ENCODE results near the gene KCNMA1. TPM values are rescaled to one million over a fixed set of nuclear protein-coding genes. Genes with fewer than 3 reads are reported as not detected.

KCNMA1 gene
- total RNA-seq, 1 experiment from 2014 or later = 31.3 TPM

DNA sequence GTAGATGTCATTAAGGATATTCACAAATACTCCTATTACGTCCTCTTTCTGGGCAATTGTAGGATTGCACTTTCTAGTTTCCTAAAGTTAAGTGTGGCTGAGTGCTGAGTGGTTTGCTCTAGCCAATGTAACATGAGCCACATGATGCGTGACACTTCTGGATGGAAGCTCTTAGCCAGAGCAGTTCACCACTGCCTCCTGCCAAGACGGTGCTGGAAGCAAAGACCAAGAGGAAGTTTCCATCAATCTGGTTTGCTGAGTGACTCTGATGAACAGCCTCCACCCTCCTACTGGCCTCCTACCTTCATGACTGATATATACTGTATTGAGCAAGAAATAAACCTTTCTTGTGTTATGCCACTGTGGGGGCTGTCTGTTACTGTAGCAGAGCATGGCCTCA lies 318.1 kb downstream of the KCNMA1 start:
- no peak overlapping the region for H2AFZ ChIP-seq (ENCODE audit: low read length)
- peaks cover 40% of the 10 kb centered on the region; the same call in 1 of the 2 replicates for H4K20me1 ChIP-seq (ENCODE audit: insufficient read depth, low read depth, low read length)
- no peaks in the 10 kb centered on the region for H3K27me3 ChIP-seq (ENCODE audit: low read length)
- H3K27ac ChIP-seq (ENCODE audit: low read length) = no peak overlapping the region
- no peaks in the 10 kb centered on the region for H3K36me3 ChIP-seq (ENCODE audit: insufficient read depth, low read length)
- H3K9me3 ChIP-seq (ENCODE audit: low read length) = no peaks in the 10 kb centered on the region
- no peaks in the 10 kb centered on the region for H3K9me2 ChIP-seq (replicated peaks; ENCODE audit: insufficient read depth, low read length)
- H3K4me2 ChIP-seq (ENCODE audit: low read depth, low read length, poor library complexity, severe bottlenecking) = no peak overlapping the region
- H3K4me3 ChIP-seq (ENCODE audit: low read length) = no peak overlapping the region
- H3K79me2 ChIP-seq (ENCODE audit: low read length) = no peaks in the 10 kb centered on the region
- H3K4me1 ChIP-seq (ENCODE audit: low read length) = no peaks in the 10 kb centered on the region
- DNase-seq = no peak
- no peak overlapping the region for H3K9ac ChIP-seq (ENCODE audit: low read length)

DNA sequence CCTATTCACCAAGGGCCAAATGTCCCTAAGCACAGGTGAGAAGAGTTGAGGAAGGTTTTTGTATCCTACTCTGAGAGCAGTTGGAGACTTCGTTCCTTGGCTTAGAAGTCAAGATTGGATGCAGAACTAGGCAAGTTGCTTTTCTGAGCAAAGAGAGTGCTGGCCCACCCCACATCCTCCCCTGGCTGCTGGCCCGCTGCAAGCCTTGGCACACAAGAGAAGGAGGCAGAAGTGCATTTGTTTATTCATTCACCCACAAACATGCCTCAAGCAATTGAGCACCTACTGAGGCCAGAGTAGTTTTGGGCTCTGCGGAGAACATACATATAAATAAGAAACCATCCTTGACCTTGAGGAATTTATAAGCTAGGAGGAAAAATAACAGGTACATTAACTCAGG lies 318.9 kb downstream of the KCNMA1 start:
- peaks cover 34% of the 10 kb centered on the region; the same call in 1 of the 2 replicates for H4K20me1 ChIP-seq (ENCODE audit: insufficient read depth, low read depth, low read length)
- no peaks in the 10 kb centered on the region for H3K9me2 ChIP-seq (replicated peaks; ENCODE audit: insufficient read depth, low read length)
- no peak overlapping the region for H3K4me3 ChIP-seq (ENCODE audit: low read length)
- no peaks in the 10 kb centered on the region for H3K27me3 ChIP-seq (ENCODE audit: low read length)
- no peak overlapping the region for H3K27ac ChIP-seq (ENCODE audit: low read length)
- no peaks in the 10 kb centered on the region for H3K79me2 ChIP-seq (ENCODE audit: low read length)
- H3K36me3 ChIP-seq (ENCODE audit: insufficient read depth, low read length) = no peaks in the 10 kb centered on the region
- H3K4me2 ChIP-seq (ENCODE audit: low read depth, low read length, poor library complexity, severe bottlenecking) = no peak overlapping the region
- no peak overlapping the region for H2AFZ ChIP-seq (ENCODE audit: low read length)
- H3K9ac ChIP-seq (ENCODE audit: low read length) = no peak overlapping the region
- no peak for DNase-seq
- no peaks in the 10 kb centered on the region for H3K9me3 ChIP-seq (ENCODE audit: low read length)
- H3K4me1 ChIP-seq (ENCODE audit: low read length) = no peaks in the 10 kb centered on the region

DNA sequence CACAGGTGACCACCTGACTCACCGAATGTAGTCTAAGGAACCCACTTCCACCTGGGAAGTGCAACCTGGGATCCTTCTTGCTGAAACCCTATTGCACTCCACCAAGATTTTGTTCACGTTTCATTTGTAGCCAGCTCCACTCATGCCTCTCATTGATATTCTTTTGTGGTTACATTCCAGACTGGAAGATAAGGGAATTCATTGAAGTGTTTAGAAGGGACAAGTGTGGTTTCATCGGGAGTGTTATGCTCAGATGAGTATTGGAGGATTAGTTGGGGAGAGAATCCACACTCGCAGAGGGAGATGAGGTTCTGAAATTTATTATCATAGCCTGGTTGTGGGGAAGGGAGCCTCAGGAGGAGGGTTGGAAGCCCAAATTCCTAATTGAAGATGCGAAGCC lies 320.4 kb downstream of the KCNMA1 start:
- Histone ChIP-seq H3K27me3 (ENCODE audit: low read length) (no peaks in the 10 kb centered on the region), H3K9me2 (replicated peaks; ENCODE audit: insufficient read depth, low read length) (no peaks in the 10 kb centered on the region), H2AFZ (ENCODE audit: low read length) (no peak overlapping the region), H4K20me1 (ENCODE audit: insufficient read depth, low read depth, low read length) (peaks cover 27% of the 10 kb centered on the region; the same call in 1 of the 2 replicates), H3K27ac (ENCODE audit: low read length) (no peak overlapping the region), H3K9ac (ENCODE audit: low read length) (no peak overlapping the region), H3K9me3 (ENCODE audit: low read length) (no peaks in the 10 kb centered on the region), H3K4me1 (ENCODE audit: low read length) (no peaks in the 10 kb centered on the region), H3K4me3 (ENCODE audit: low read length) (no peak overlapping the region), H3K36me3 (ENCODE audit: insufficient read depth, low read length) (no peaks in the 10 kb centered on the region), H3K79me2 (ENCODE audit: low read length) (no peaks in the 10 kb centered on the region), H3K4me2 (ENCODE audit: low read depth, low read length, poor library complexity, severe bottlenecking) (no peak overlapping the region)
- no peak for DNase-seq

DNA sequence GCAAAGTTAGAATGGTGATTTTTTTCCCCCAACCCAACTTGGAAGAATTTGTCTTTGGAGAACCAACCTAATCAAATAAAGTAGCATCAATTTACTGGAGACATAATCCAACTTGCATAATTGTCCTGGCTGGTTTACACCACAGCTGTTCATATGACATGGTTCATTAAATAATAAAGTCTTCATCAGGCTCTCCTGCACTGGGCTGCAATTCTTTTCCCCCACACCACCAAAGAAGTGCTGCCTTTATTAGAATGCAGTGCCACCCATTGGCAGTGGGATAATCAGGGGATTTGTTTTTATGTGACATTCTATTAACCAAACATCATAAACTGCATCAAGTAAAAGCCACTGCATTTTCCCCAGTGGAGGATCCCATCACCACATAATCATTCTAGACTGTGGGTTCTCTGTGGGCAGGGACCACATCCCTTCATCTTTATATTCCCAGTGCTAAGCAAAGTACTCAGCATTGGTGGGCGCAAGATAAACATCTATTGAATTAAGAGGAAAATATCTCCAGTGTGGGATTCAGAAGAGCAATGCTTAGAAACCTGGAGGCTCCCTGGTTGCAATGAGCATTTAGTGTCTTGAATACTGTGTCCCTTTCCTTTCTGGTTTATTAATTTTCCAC lies 322.0 kb downstream of the KCNMA1 start:
- H3K9ac ChIP-seq (ENCODE audit: low read length) = no peak overlapping the region
- H3K4me3 ChIP-seq (ENCODE audit: low read length) = no peak overlapping the region
- peaks cover 25% of the 10 kb centered on the region; the same call in 1 of the 2 replicates for H4K20me1 ChIP-seq (ENCODE audit: insufficient read depth, low read depth, low read length)

GRCh38 chr10:77313066-77313750 lies 324.4 kb downstream of the KCNMA1 start:
- H4K20me1 ChIP-seq (ENCODE audit: insufficient read depth, low read depth, low read length) = peaks cover 19% of the 10 kb centered on the region; the same call in 1 of the 2 replicates
- H2AFZ ChIP-seq (ENCODE audit: low read length) = no peak overlapping the region
- no peaks in the 10 kb centered on the region for H3K4me1 ChIP-seq (ENCODE audit: low read length)
- H3K4me3 ChIP-seq (ENCODE audit: low read length) = no peak overlapping the region
- DNase-seq = no peak
- H3K79me2 ChIP-seq (ENCODE audit: low read length) = no peaks in the 10 kb centered on the region
- H3K4me2 ChIP-seq (ENCODE audit: low read depth, low read length, poor library complexity, severe bottlenecking) = no peak overlapping the region
- H3K9me2 ChIP-seq (replicated peaks; ENCODE audit: insufficient read depth, low read length) = no peaks in the 10 kb centered on the region
- no peak overlapping the region for H3K27ac ChIP-seq (ENCODE audit: low read length)
- H3K36me3 ChIP-seq (ENCODE audit: insufficient read depth, low read length) = no peaks in the 10 kb centered on the region
- H3K9me3 ChIP-seq (ENCODE audit: low read length) = no peaks in the 10 kb centered on the region
- H3K27me3 ChIP-seq (ENCODE audit: low read length) = no peaks in the 10 kb centered on the region
- H3K9ac ChIP-seq (ENCODE audit: low read length) = no peak overlapping the region

More for the DNA sequence above, 322.0 kb downstream of the KCNMA1 start:
- H3K9me3 ChIP-seq (ENCODE audit: low read length) = no peaks in the 10 kb centered on the region
- no peak overlapping the region for H2AFZ ChIP-seq (ENCODE audit: low read length)
- H3K9me2 ChIP-seq (replicated peaks; ENCODE audit: insufficient read depth, low read length) = no peaks in the 10 kb centered on the region
- no peak overlapping the region for H3K4me2 ChIP-seq (ENCODE audit: low read depth, low read length, poor library complexity, severe bottlenecking)
- no peaks in the 10 kb centered on the region for H3K36me3 ChIP-seq (ENCODE audit: insufficient read depth, low read length)
- no peak overlapping the region for H3K27ac ChIP-seq (ENCODE audit: low read length)
- DNase-seq = no peak
- no peaks in the 10 kb centered on the region for H3K27me3 ChIP-seq (ENCODE audit: low read length)
- no peaks in the 10 kb centered on the region for H3K4me1 ChIP-seq (ENCODE audit: low read length)
- no peaks in the 10 kb centered on the region for H3K79me2 ChIP-seq (ENCODE audit: low read length)

GRCh38 chr10:77311186-77311585 lies 326.4 kb downstream of the KCNMA1 start:
- no peaks in the 10 kb centered on the region for H3K9me3 ChIP-seq (ENCODE audit: low read length)
- no peak overlapping the region for H3K4me2 ChIP-seq (ENCODE audit: low read depth, low read length, poor library complexity, severe bottlenecking)
- no peaks in the 10 kb centered on the region for H3K9me2 ChIP-seq (replicated peaks; ENCODE audit: insufficient read depth, low read length)
- H3K27me3 ChIP-seq (ENCODE audit: low read length) = no peaks in the 10 kb centered on the region
- H3K9ac ChIP-seq (ENCODE audit: low read length) = no peak overlapping the region
- no peak overlapping the region for H3K4me3 ChIP-seq (ENCODE audit: low read length)
- H3K36me3 ChIP-seq (ENCODE audit: insufficient read depth, low read length) = no peaks in the 10 kb centered on the region
- H3K4me1 ChIP-seq (ENCODE audit: low read length) = no peaks in the 10 kb centered on the region
- H2AFZ ChIP-seq (ENCODE audit: low read length) = no peak overlapping the region
- H3K79me2 ChIP-seq (ENCODE audit: low read length) = no peaks in the 10 kb centered on the region
- H3K27ac ChIP-seq (ENCODE audit: low read length) = no peak overlapping the region
- DNase-seq = no peak
- peaks cover 12% of the 10 kb centered on the region; the same call in 1 of the 2 replicates for H4K20me1 ChIP-seq (ENCODE audit: insufficient read depth, low read depth, low read length)

- DNase-seq = no peak
- Histone ChIP-seq H3K9me2 (replicated peaks; ENCODE audit: insufficient read depth, low read length) (no peaks in the 10 kb centered on the region), H3K36me3 (ENCODE audit: insufficient read depth, low read length) (no peaks in the 10 kb centered on the region), H3K4me2 (ENCODE audit: low read depth, low read length, poor library complexity, severe bottlenecking) (no peak overlapping the region), H3K27me3 (ENCODE audit: low read length) (no peaks in the 10 kb centered on the region), H3K9me3 (ENCODE audit: low read length) (no peaks in the 10 kb centered on the region), H3K4me1 (ENCODE audit: low read length) (no peaks in the 10 kb centered on the region), H3K27ac (ENCODE audit: low read length) (no peak overlapping the region), H2AFZ (ENCODE audit: low read length) (no peak overlapping the region), H3K79me2 (ENCODE audit: low read length) (no peaks in the 10 kb centered on the region), H3K9ac (ENCODE audit: low read length) (no peak overlapping the region), H4K20me1 (ENCODE audit: insufficient read depth, low read depth, low read length) (peaks cover 8% of the 10 kb centered on the region; the same call in 1 of the 2 replicates), H3K4me3 (ENCODE audit: low read length) (no peak overlapping the region)
These were observed 327.2 kb downstream of the KCNMA1 start for GRCh38 chr10:77310288-77310840.

DNA sequence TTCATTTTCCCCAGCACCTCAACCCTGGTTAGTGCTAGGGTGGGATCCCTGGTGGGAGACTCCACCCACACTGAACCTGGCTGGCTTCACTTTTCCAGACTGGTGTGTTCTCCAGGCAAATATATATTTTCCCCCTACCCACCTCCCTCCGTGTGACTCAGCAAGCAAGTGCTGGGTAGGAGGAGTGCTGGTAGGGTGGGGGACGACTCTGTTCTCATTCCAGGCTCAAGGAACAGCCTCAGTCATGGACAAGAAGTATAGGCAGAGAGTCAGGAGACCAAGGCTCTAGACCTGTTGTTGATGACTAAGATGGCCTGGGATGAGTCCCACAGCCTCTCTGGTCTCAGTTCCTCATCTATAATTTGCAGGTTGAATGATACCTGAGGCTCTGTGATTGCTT lies 328.1 kb downstream of the KCNMA1 start:
- H3K4me1 ChIP-seq (ENCODE audit: low read length) = no peaks in the 10 kb centered on the region
- no peak overlapping the region for H2AFZ ChIP-seq (ENCODE audit: low read length)
- no peak overlapping the region for H3K9ac ChIP-seq (ENCODE audit: low read length)
- H3K27ac ChIP-seq (ENCODE audit: low read length) = no peak overlapping the region
- no peaks in the 10 kb centered on the region for H3K79me2 ChIP-seq (ENCODE audit: low read length)
- H3K9me2 ChIP-seq (replicated peaks; ENCODE audit: insufficient read depth, low read length) = no peaks in the 10 kb centered on the region
- H3K4me3 ChIP-seq (ENCODE audit: low read length) = no peak overlapping the region
- no peak for DNase-seq
- H3K36me3 ChIP-seq (ENCODE audit: insufficient read depth, low read length) = no peaks in the 10 kb centered on the region
- no peaks in the 10 kb centered on the region for H3K27me3 ChIP-seq (ENCODE audit: low read length)
- no peak overlapping the region for H3K4me2 ChIP-seq (ENCODE audit: low read depth, low read length, poor library complexity, severe bottlenecking)
- H3K9me3 ChIP-seq (ENCODE audit: low read length) = no peaks in the 10 kb centered on the region
- peaks cover 6% of the 10 kb centered on the region; the same call in 1 of the 2 replicates for H4K20me1 ChIP-seq (ENCODE audit: insufficient read depth, low read depth, low read length)
